Nephron (organoid): ENCODE data around the gene FILIP1.

Source experiments
- H3K27ac Mint-ChIP-seq, 3 experiments: 2 replicates each; pipeline ENCODE4 v1.8.0; 2020; ENCODE audit warnings: mixed read lengths in 3 of 3, mild to moderate bottlenecking in 2 of 3, moderate library complexity in 1 of 3
- H3K27me3 Mint-ChIP-seq: 2 replicates; pipeline ENCODE4 v1.8.0; 2021; ENCODE audit warnings: low read depth, mild to moderate bottlenecking, moderate library complexity, mixed read lengths
- H3K36me3 Mint-ChIP-seq: 2 replicates; pipeline ENCODE4 v1.8.0; 2020; ENCODE audit warnings: low read depth, mixed read lengths
- H3K4me1 Mint-ChIP-seq: 2 replicates; pipeline ENCODE4 v1.8.0; 2020; ENCODE audit warnings: mixed read lengths
- H3K4me3 Mint-ChIP-seq, 3 experiments: 2 replicates each; pipeline ENCODE4 v1.8.0; 2020; ENCODE audit warnings: mild to moderate bottlenecking in 3 of 3, mixed read lengths in 3 of 3, moderate library complexity in 2 of 3
- H3K9me3 Mint-ChIP-seq: 2 replicates; pipeline ENCODE4 v1.8.0; 2020; ENCODE audit warnings: mixed read lengths
- TF ChIP-seq, protein P1 (sequence below), 3 experiments: fragments of 200-600 bp; sonication (generic); IDR thresholded peaks; one replicate each; pipeline ENCODE4 v1.5.0; 2021; ENCODE audit warnings: antibody characterized with exemption in 3 of 3; ENCODE audit not compliant: unreplicated experiment in 3 of 3

Gene FILIP1

DNA sequence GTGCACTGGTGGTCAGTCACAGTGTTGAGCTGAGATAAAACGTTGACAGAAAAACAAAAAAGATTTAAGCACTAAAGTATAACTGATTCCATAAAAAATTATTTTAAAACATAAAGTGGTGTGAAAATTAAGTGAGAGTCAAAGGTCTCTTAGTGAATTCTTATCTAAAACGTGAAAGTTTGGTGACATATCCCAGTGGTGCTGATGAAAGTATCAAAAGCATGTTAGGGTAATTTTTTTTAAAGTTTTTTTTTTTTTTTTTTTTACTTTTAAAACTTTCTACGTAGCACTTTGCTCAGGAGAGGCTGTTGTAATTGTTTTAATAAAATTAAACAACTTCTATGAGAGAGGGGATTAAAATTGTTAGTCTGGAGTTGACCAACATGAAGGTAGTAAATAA, 143.4 kb downstream of the FILIP1 start:
- H3K27ac Mint-ChIP-seq, result peak overlapping the region in 1 of 3 experiments; percentile 94
- TF ChIP-seq, protein P1, sequence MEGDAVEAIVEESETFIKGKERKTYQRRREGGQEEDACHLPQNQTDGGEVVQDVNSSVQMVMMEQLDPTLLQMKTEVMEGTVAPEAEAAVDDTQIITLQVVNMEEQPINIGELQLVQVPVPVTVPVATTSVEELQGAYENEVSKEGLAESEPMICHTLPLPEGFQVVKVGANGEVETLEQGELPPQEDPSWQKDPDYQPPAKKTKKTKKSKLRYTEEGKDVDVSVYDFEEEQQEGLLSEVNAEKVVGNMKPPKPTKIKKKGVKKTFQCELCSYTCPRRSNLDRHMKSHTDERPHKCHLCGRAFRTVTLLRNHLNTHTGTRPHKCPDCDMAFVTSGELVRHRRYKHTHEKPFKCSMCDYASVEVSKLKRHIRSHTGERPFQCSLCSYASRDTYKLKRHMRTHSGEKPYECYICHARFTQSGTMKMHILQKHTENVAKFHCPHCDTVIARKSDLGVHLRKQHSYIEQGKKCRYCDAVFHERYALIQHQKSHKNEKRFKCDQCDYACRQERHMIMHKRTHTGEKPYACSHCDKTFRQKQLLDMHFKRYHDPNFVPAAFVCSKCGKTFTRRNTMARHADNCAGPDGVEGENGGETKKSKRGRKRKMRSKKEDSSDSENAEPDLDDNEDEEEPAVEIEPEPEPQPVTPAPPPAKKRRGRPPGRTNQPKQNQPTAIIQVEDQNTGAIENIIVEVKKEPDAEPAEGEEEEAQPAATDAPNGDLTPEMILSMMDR (IDR thresholded peaks at IDR 0.05; ENCODE audit: unreplicated experiment in 3 of 3), result no peak
- peaks cover 3% of the 10 kb centered on the region for H3K27me3 Mint-ChIP-seq
- no peaks in the 10 kb centered on the region for H3K9me3 Mint-ChIP-seq
- peaks cover 42% of the 10 kb centered on the region for H3K4me1 Mint-ChIP-seq
- H3K36me3 Mint-ChIP-seq, result no peaks in the 10 kb centered on the region
- H3K4me3 Mint-ChIP-seq, result peak overlapping the region in 1 of 3 experiments; percentile 72

DNA sequence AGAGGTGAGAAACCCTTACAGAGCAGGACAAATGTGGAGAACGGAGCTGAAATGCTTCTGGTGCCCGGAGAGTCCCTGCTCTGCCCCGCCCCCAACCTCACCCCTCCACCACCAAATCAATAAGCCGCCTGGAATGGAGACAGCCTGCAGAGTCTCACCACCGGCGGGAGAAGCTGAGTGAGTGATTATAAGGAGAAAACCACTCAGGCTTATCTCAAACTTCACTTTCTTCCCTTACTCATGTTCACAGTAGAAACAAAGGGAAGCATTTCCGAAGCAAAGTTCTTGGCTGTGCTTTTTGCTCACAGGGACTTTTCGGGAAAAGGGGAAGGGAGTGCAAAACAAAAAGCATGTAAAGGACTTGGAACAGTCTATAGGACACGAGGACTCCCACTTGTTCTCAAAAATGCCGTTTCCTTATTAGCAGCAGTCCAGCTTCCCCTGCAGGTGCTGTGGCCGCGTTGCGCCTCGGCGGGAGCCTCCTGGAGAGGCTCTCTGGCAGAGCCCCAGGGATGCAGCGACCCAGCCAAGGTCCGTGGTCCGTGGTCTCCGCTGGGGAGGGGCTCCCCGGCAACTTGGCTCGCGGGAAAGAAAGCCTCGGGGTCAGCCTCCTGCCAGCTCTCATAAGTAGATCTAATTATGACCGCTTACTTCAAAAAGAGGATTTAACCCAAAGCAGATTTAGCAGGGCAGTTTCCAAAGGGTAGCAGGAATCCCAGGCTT, 144.2 kb downstream of the FILIP1 start:
- Mint-ChIP-seq H3K27me3 (peaks cover 3% of the 10 kb centered on the region), H3K36me3 (no peaks in the 10 kb centered on the region), H3K4me3 (peak overlapping the region; percentile 71 to 81 (median 72)), H3K4me1 (peaks cover 42% of the 10 kb centered on the region), H3K27ac (peak overlapping the region; percentile 65 to 95 (median 94)), H3K9me3 (no peaks in the 10 kb centered on the region)
- TF ChIP-seq, protein P1 (IDR thresholded peaks at IDR 0.05; ENCODE audit: unreplicated experiment in 3 of 3), result no peak

DNA sequence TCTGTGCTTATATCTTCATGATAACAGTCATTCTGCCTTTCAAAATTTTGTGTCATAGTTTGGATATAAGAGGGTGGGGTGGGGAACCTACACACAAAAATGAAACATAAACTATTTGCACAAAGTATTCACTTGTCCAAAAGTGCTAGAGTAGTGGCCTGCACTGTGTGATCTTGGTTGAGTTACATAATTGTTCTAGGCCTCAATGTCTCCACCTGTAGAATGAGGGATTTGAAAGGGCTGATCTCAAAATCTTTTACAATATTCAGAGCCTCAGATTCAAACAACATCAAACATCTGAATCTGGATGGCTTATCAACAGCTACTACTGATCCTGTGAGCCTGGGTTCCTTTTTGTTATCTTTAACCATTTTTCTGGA, 144.7 kb downstream of the FILIP1 start:
- H3K27ac Mint-ChIP-seq, result peak overlapping the region; percentile 65 to 95 (median 94)
- peaks cover 42% of the 10 kb centered on the region for H3K4me1 Mint-ChIP-seq
- peak overlapping the region; percentile 71 to 81 (median 72) for H3K4me3 Mint-ChIP-seq
- H3K9me3 Mint-ChIP-seq, result no peaks in the 10 kb centered on the region
- TF ChIP-seq, protein P1 (IDR thresholded peaks at IDR 0.05; ENCODE audit: unreplicated experiment in 3 of 3), result no peak
- H3K27me3 Mint-ChIP-seq, result peaks cover 3% of the 10 kb centered on the region
- H3K36me3 Mint-ChIP-seq, result no peaks in the 10 kb centered on the region

DNA sequence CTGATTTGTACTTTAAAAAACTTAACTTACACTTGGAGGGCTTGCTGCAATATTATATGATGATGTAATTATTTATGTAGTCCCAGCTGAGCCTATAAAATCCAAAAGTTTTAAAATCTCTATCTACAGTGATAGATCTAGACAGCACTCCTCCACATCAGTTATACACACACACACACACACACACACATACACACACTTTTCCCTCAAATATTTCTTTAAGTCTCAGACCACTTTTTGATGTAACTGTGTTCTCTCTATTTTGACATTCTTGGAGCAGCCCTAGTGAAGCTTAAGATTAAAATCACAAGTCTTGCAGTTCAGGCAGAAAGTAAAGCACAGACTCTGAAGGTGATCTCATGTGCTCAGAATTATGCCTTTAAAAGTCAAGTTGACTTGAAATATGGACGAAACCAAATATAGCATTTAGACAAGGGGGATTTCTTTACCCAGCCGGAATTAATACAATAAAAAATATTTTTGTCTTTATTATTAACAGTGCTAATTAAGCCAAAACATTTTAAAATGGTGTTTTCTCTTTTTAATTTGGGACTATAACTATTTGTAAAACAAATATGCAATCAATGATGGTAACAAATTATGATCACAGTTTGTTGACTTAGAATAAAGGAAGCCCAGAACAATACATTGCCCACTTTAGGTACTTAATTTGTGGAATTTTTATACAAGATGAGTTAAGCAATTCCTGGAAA, 145.5 kb downstream of the FILIP1 start:
- Mint-ChIP-seq H3K4me1 (peaks cover 42% of the 10 kb centered on the region), H3K36me3 (no peaks in the 10 kb centered on the region), H3K4me3 (peak overlapping the region in 2 of 3 experiments; percentile 17 to 39), H3K27ac (peak overlapping the region; percentile 36 to 85 (median 65)), H3K27me3 (no peaks in the 10 kb centered on the region), H3K9me3 (no peaks in the 10 kb centered on the region)
- TF ChIP-seq, protein P1 (IDR thresholded peaks at IDR 0.05; ENCODE audit: unreplicated experiment in 3 of 3), result no peak

DNA sequence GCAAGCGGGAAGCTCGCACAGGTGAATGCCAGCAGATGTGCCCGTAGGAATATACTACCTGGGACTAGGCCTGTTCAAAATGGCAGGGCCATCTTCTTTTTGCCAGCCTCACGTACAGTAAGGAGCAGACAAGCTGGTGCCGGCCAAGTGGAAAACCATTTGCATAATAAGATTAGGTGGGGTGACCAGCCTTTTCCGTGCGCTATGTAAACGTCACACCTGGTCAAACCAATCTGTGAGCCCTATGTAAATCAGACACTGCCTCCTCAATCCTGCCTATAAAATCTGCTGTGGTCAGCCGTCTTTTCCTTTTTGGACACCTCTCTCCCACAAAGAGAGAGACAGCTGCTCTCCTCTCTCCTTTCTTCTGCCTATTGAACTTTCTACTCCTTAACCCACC, 148.2 kb downstream of the FILIP1 start:
- H3K36me3 Mint-ChIP-seq, result no peaks in the 10 kb centered on the region
- no peaks in the 10 kb centered on the region for H3K27me3 Mint-ChIP-seq
- H3K4me3 Mint-ChIP-seq, result no peak overlapping the region
- H3K4me1 Mint-ChIP-seq, result peaks cover 37% of the 10 kb centered on the region
- no peaks in the 10 kb centered on the region for H3K9me3 Mint-ChIP-seq
- H3K27ac Mint-ChIP-seq, result no peak overlapping the region
- TF ChIP-seq, protein P1 (IDR thresholded peaks at IDR 0.05; ENCODE audit: unreplicated experiment in 3 of 3), result no peak
